Kidney epithelial cell (primary cell): Measurements from ENCODE around the gene COL23A1. TPM values are rescaled to one million over a fixed set of nuclear protein-coding genes. Genes with fewer than 3 reads are reported as not detected.

Experiments
- DNase-seq: peaks from one replicate; pipeline ENCODE4 v3.0.0-alpha.2; 2010; ENCODE audit warnings: low read depth
- H3K27me3 ChIP-seq: 2 replicates; pipeline ENCODE4 v1.6.0; 2011; ENCODE audit warnings: low read length; ENCODE audit not compliant: control insufficient read depth, insufficient read depth
- H3K36me3 ChIP-seq: 2 replicates; pipeline ENCODE4 v1.5.1; 2011; ENCODE audit warnings: low read length; ENCODE audit not compliant: control insufficient read depth, insufficient read depth
- H3K4me3 ChIP-seq: 2 replicates; pipeline ENCODE4 v1.5.1; 2011; ENCODE audit warnings: low read depth, mild to moderate bottlenecking, control low read depth, low read length
- total RNA-seq: library from RNA; depleted of rRNA; stranded (reverse); fragments of >200 nt; gene quantifications from 2 replicates; pipeline ENCODE4 v1.2.3, GENCODE V29; 2015
- TF ChIP-seq, protein P1 (sequence below): IDR thresholded peaks from 2 replicates; pipeline ENCODE4 v1.5.1; 2011; ENCODE audit warnings: mild to moderate bottlenecking, moderate library complexity, low read length, control low read depth, inconsistent platforms; ENCODE audit not compliant: insufficient read depth, poor library complexity, severe bottlenecking

Gene COL23A1
- total RNA-seq, 1 donor from 2014 or later = 0.17 TPM

DNA sequence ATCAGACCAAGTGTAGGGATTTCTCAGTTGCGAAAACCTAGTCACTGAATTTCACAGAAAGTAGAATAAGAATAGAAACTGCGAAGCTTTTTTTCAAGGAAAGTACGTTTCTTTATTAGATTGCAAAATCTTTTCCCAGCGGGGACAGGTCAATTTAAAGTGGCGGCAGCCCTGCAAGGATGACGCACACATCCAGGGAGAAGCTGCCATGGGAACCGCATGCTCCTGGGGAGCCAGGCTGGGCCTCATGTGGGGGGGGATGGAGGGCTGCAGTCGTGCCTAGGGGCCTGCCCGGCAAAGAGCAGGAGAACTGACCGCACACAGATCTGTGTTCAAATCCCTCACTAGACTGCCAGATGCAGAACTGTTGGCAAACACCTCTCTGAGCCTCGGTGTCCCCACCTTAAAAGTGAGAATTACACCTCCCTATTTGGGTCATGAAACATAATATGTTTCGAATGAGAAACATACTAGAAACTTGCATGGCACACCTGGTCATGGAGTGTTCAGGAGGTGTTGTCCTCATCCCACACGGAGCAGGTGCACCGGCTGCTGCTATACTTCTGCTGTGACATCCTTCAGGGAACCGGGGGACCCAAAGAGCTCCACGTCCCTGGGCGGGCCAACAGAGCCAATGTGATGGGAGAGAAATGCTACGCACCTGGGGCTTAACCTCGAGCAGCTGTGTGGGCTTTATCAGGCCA lies 229.8 kb downstream of the COL23A1 start:
- no peak for DNase-seq
- Histone ChIP-seq H3K27me3 (peaks cover 14% of the 10 kb centered on the region), H3K4me3 (no peak overlapping the region), H3K36me3 (no peaks in the 10 kb centered on the region)
- TF ChIP-seq, protein P1, sequence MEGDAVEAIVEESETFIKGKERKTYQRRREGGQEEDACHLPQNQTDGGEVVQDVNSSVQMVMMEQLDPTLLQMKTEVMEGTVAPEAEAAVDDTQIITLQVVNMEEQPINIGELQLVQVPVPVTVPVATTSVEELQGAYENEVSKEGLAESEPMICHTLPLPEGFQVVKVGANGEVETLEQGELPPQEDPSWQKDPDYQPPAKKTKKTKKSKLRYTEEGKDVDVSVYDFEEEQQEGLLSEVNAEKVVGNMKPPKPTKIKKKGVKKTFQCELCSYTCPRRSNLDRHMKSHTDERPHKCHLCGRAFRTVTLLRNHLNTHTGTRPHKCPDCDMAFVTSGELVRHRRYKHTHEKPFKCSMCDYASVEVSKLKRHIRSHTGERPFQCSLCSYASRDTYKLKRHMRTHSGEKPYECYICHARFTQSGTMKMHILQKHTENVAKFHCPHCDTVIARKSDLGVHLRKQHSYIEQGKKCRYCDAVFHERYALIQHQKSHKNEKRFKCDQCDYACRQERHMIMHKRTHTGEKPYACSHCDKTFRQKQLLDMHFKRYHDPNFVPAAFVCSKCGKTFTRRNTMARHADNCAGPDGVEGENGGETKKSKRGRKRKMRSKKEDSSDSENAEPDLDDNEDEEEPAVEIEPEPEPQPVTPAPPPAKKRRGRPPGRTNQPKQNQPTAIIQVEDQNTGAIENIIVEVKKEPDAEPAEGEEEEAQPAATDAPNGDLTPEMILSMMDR = no peak

DNA sequence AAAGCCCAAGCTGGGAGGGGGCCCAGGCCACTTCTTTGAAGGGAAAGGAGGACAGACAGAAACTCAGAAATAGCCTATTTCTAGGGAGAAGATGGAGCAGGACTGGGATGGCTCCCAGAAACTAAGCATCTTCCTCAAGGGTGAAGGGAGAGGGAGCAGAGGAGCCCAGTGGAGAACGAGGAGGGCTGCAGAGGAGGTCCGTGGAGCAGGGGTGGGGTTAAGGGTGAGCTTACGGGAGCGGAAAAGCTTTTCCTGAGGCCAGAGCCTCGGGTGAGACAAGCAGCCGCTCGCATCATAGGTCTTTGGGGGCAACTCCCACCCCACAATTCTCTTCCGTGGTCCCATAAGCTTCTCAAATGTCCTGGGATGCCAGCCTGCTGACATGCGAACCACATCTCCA lies 230.5 kb downstream of the COL23A1 start:
- Histone ChIP-seq H3K4me3 (no peak overlapping the region), H3K36me3 (no peaks in the 10 kb centered on the region), H3K27me3 (peaks cover 14% of the 10 kb centered on the region)
- TF ChIP-seq, protein P1 = no peak
- no peak for DNase-seq

DNA sequence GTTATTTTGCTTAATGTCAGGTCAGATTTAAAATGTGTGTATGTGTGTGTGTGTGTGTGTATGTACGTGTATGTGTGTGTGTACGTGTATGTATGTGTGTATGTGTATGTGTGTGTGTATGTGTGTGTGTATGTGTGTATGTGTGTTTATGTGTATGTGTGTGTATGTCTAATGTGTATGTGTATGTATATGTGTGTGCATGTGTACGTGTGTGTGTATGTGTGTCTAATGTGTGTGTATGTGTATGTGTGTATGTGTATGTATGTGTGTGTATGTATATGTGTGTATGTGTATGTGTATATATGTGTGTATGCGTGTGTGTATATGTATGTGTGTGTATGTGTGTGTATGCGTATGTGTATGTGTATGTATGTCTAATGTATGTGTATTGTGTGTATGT lies 232.5 kb downstream of the COL23A1 start:
- Histone ChIP-seq H3K36me3 (no peaks in the 10 kb centered on the region), H3K27me3 (peaks cover 14% of the 10 kb centered on the region), H3K4me3 (no peak overlapping the region)
- DNase-seq = no peak
- TF ChIP-seq, protein P1 = no peak

DNA sequence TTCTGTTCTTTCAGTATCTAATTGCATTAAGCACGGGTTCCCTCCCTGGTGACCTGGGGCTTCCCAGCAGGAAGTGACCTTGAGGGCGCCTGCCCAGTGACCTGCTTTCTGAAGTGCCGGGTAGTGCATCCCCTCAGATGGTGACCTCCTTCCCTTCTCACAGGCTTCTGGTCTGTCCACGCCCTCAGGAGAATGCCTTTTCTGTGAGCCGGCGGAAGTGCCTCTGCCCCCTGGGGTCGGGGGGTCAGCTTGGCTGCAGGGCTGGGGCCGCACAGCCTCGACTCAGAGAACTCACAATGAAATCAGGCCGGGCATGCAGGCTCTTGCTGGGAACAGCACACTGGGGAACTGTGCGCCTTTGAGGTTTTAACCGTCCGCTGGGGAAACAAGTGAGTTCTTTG lies 233.1 kb downstream of the COL23A1 start:
- Histone ChIP-seq H3K36me3 (no peaks in the 10 kb centered on the region), H3K4me3 (no peak overlapping the region), H3K27me3 (peaks cover 14% of the 10 kb centered on the region)
- no peak for DNase-seq
- TF ChIP-seq, protein P1 = no peak

DNA sequence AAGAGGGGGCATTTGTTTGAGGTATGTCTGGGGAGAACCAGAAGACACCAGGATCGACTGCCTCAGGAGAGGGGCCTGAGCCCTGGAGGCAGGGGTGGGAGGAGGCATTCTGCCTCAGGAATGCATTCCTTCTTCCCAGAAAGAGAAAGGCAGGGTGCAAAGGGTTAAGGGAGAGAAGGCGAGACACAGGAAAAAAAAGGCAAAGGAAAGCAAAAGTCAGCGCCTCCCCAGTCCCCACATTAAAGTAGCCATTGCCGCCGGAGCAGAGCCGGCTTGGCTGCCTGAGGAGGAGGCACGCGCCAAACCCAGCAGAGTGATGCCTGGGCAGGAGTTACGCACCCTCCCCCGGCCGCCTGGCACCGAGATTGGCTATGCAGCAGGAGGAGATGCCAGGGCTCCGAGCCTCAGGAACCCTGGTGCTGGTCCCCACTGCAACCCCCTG lies 233.7 kb downstream of the COL23A1 start:
- no peak overlapping the region for H3K4me3 ChIP-seq
- DNase-seq = no peak
- H3K27me3 ChIP-seq = peaks cover 13% of the 10 kb centered on the region
- no peaks in the 10 kb centered on the region for H3K36me3 ChIP-seq
- TF ChIP-seq, protein P1 = no peak

DNA sequence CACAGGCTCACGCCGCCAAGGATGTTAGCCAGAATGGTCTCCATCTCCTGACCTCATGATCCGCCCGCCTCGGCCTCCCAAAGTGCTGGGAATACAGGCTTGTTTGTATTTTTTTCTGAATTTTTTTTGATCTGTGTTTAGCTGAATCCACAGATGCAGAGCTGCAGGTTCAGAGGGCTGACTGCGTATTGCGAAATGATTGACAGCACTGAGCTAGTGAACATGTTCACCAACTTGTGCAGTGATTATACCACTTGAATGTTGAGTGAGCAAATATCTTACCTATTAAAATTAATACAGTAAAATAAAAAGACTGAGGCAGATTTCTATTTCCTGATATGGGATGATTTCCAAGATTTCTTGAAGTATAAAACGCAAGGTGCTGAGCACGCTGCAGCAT lies 234.5 kb downstream of the COL23A1 start:
- Histone ChIP-seq H3K36me3 (no peaks in the 10 kb centered on the region), H3K4me3 (no peak overlapping the region), H3K27me3 (peaks cover 15% of the 10 kb centered on the region)
- DNase-seq = no peak
- TF ChIP-seq, protein P1 = no peak
